Measurements from ENCODE around the gene CDH13.

The CDH13 gene

GRCh38 chr16:82741073-82741615 lies 114.4 kb downstream of the CDH13 start:
- no peak for DNase-seq (ENCODE audit: low read depth in 2 of 2)

GRCh38 chr16:82744958-82745357 lies 118.2 kb downstream of the CDH13 start:
- no peak for DNase-seq (ENCODE audit: low read depth in 2 of 2)

GRCh38 chr16:82748026-82748425 lies 121.3 kb downstream of the CDH13 start:
- no peak for DNase-seq (ENCODE audit: low read depth in 2 of 2)

GRCh38 chr16:82750068-82750467 lies 123.3 kb downstream of the CDH13 start:
- no peak for DNase-seq (ENCODE audit: low read depth in 2 of 2)

- DNase-seq (ENCODE audit: low read depth in 2 of 2), result no peak
Observed at GRCh38 chr16:82751020-82751419, 124.3 kb downstream of the CDH13 start.

- DNase-seq (ENCODE audit: low read depth in 2 of 2), result no peak
Observed at GRCh38 chr16:82752172-82752571, 125.4 kb downstream of the CDH13 start.

- no peak for DNase-seq (ENCODE audit: low read depth in 2 of 2)
Observed at GRCh38 chr16:82753821-82754220, 127.1 kb downstream of the CDH13 start.

GRCh38 chr16:82754716-82755513 lies 128.1 kb downstream of the CDH13 start:
- DNase-seq (ENCODE audit: low read depth in 2 of 2), result no peak

GRCh38 chr16:82755570-82756282 lies 129.0 kb downstream of the CDH13 start:
- no peak for DNase-seq (ENCODE audit: low read depth in 2 of 2)

- no peak for DNase-seq (ENCODE audit: low read depth in 2 of 2)
Observed at GRCh38 chr16:82756283-82756599, 129.5 kb downstream of the CDH13 start.

GRCh38 chr16:82758406-82758805 lies 131.6 kb downstream of the CDH13 start:
- no peak for DNase-seq (ENCODE audit: low read depth in 2 of 2)

- no peak for DNase-seq (ENCODE audit: low read depth in 2 of 2)
Observed at GRCh38 chr16:82758904-82759303, 132.1 kb downstream of the CDH13 start.

GRCh38 chr16:82761236-82761635 lies 134.5 kb downstream of the CDH13 start:
- no peak for DNase-seq (ENCODE audit: low read depth in 2 of 2)

- DNase-seq (ENCODE audit: low read depth in 2 of 2), result no peak
Observed at GRCh38 chr16:82761858-82762257, 135.1 kb downstream of the CDH13 start.

- DNase-seq (ENCODE audit: low read depth in 2 of 2), result no peak
Observed at GRCh38 chr16:82763371-82763770, 136.6 kb downstream of the CDH13 start.

- DNase-seq (ENCODE audit: low read depth in 2 of 2), result no peak
Observed at GRCh38 chr16:82767198-82767597, 140.4 kb downstream of the CDH13 start.

- no peak for DNase-seq (ENCODE audit: low read depth in 2 of 2)
Observed at GRCh38 chr16:82767808-82768207, 141.0 kb downstream of the CDH13 start.

GRCh38 chr16:82769845-82770244 lies 143.1 kb downstream of the CDH13 start:
- DNase-seq (ENCODE audit: low read depth in 2 of 2), result no peak

- no peak for DNase-seq (ENCODE audit: low read depth in 2 of 2)
Observed at GRCh38 chr16:82772215-82772614, 145.4 kb downstream of the CDH13 start.

GRCh38 chr16:82773018-82773417 lies 146.2 kb downstream of the CDH13 start:
- DNase-seq (ENCODE audit: low read depth in 2 of 2), result no peak

GRCh38 chr16:82776470-82777146 lies 149.8 kb downstream of the CDH13 start:
- no peak for DNase-seq (ENCODE audit: low read depth in 2 of 2)

- DNase-seq (ENCODE audit: low read depth in 2 of 2), result no peak
Observed at GRCh38 chr16:82782715-82783251, 156.0 kb downstream of the CDH13 start.
